ENCODE results near the gene CHMP6. TPM values are rescaled to one million over a fixed set of nuclear protein-coding genes. Genes with fewer than 3 reads are reported as not detected.

Gene CHMP6
- total RNA-seq, 2 donors from 2014 or later = 10.4 to 32.3 TPM

DNA sequence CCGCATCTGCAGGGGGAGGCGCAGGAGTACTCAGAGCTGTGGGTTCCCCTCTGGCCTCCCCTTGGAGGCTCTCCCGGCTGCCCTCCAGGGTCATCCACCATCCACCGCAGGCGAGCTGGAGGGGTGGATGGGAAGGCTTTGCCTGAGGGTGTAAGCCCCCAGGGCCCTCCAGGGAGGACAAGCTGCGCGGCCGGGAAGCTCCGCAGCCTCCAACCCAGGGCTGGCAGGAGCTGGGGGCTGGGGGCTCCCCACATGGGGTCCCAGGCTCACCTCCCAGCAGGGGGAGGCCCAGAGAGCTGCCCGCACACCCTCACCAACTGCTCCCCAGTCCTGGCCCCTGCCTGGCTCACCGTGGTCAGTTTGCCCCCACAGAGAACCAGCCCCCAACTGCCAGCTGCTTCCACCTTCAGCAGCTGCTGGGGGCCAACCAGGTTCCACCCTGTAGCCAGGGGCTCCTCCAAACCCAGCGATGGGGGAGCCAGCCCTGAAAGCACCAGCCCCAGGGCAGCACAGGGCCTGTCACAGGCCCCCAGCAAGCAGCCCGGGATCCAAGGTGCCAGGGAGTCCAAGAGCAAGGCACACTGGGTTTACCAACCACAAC, 19.8 kb upstream of the CHMP6 start:
- intact Hi-C loops (cut with DNase I) = no loop called here
- 70 to 75% methylated on average over 4 to 10 of the region's 13 CpGs for WGBS, 2 donors
- no peak for ATAC-seq

DNA sequence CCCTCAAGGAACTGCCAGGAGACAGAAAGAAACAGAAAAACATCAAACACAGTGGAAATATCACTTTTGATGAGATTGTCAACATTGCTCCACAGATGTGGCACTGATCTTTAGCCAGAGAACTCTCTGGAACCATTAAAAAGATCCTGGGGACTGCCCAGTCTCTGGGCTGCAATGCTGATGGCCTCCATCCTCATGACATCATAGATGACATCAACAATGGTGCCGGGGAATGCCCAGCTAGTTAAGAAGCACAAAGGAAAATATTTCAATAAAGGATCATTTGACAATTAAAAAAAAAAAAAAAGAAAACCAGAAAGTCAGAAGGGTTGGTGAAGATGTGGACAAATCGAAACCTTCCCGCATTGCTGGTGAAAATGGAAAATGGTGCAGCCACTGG, 14.9 kb upstream of the CHMP6 start:
- intact Hi-C loops (cut with DNase I) = no loop called here
- peaks cover 7% of the 10 kb centered on the region for H3K4me1 ChIP-seq
- no peaks in the 10 kb centered on the region for H3K9me3 ChIP-seq
- peaks cover 0 to 13% of the 10 kb centered on the region in 2 donors for H3K27me3 ChIP-seq
- H3K27ac ChIP-seq = no peak overlapping the region
- no peak overlapping the region for H3K4me3 ChIP-seq
- no peak for ATAC-seq
- H3K36me3 ChIP-seq (replicated peaks in 1 of 2; ENCODE audit: insufficient read depth in 1 of 2, low read depth in 2 of 2) = no peaks in the 10 kb centered on the region
- DNase-seq = no peak
- no peak for TF ChIP-seq CTCF (IDR thresholded peaks at IDR 0.05)
- no peak for TF ChIP-seq POLR2A (IDR thresholded peaks at IDR 0.05)
- 83 to 84% methylated on average over 3 of the region's 3 CpGs for WGBS, 2 donors

More for the DNA sequence above, 19.8 kb upstream of the CHMP6 start:
- H3K4me1 ChIP-seq = peaks cover 16% of the 10 kb centered on the region
- peaks cover 0 to 17% of the 10 kb centered on the region in 2 donors for H3K27me3 ChIP-seq
- no peaks in the 10 kb centered on the region for H3K9me3 ChIP-seq
- H3K36me3 ChIP-seq (replicated peaks in 1 of 2; ENCODE audit: insufficient read depth in 1 of 2, low read depth in 2 of 2) = no peaks in the 10 kb centered on the region
- H3K27ac ChIP-seq = no peak overlapping the region
- no peak for DNase-seq
- no peak overlapping the region for H3K4me3 ChIP-seq
- TF ChIP-seq CTCF (IDR thresholded peaks at IDR 0.05) (no peak), POLR2A (IDR thresholded peaks at IDR 0.05) (no peak)

DNA sequence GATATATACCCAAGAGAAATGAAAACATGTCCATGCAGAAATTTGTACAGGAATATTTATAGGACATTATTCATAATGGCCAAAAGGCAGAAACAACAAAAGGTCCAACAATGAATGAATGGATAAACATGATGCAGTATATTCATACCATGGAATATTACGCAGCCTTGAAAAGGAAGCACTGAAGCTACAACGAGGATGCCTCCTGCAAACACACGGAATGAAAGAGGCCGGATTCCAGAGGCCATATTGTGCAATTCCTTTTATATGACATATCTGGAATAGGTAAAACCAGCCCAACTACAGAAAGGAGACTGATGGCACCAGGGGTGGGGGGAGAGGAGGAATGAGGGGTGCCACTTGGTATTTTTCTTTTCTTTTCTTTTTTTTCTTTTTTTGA, 14.5 kb upstream of the CHMP6 start:
- no peaks in the 10 kb centered on the region for H3K36me3 ChIP-seq (replicated peaks in 1 of 2; ENCODE audit: insufficient read depth in 1 of 2, low read depth in 2 of 2)
- intact Hi-C loops (cut with DNase I) = no loop called here
- no peak overlapping the region for H3K4me3 ChIP-seq
- H3K4me1 ChIP-seq = peaks cover 7% of the 10 kb centered on the region
- no peak for ATAC-seq
- no peak for TF ChIP-seq POLR2A (IDR thresholded peaks at IDR 0.05)
- no peak for TF ChIP-seq CTCF (IDR thresholded peaks at IDR 0.05)
- no peaks in the 10 kb centered on the region for H3K9me3 ChIP-seq
- 72 to 74% methylated on average over 4 of the region's 4 CpGs for WGBS, 2 donors
- H3K27me3 ChIP-seq = peaks cover 0 to 15% of the 10 kb centered on the region in 2 donors
- DNase-seq = no peak
- H3K27ac ChIP-seq = no peak overlapping the region

- Histone ChIP-seq H3K4me1 (peaks cover 7% of the 10 kb centered on the region), H3K27me3 (peaks cover 0 to 15% of the 10 kb centered on the region in 2 donors), H3K27ac (no peak overlapping the region), H3K4me3 (no peak overlapping the region), H3K36me3 (replicated peaks in 1 of 2; ENCODE audit: insufficient read depth in 1 of 2, low read depth in 2 of 2) (no peaks in the 10 kb centered on the region), H3K9me3 (no peaks in the 10 kb centered on the region)
- DNase-seq = no peak
- ATAC-seq = no peak
- 66 to 72% methylated on average over 24 to 31 of the region's 31 CpGs for WGBS, 2 donors
- TF ChIP-seq POLR2A (IDR thresholded peaks at IDR 0.05) (no peak), CTCF (IDR thresholded peaks at IDR 0.05) (no peak)
- intact Hi-C loops (cut with DNase I) = no loop called here
Observed at GRCh38 chr17:80978499-80979497, 12.8 kb upstream of the CHMP6 start.
